ENCODE measurements around the gene CCR2.
"Not testable (repeated sequence)": the region's sequence is repeated elsewhere in the genome, so short reads cannot be mapped to it uniquely, and the experiment has no call there.

CCR2 gene

DNA sequence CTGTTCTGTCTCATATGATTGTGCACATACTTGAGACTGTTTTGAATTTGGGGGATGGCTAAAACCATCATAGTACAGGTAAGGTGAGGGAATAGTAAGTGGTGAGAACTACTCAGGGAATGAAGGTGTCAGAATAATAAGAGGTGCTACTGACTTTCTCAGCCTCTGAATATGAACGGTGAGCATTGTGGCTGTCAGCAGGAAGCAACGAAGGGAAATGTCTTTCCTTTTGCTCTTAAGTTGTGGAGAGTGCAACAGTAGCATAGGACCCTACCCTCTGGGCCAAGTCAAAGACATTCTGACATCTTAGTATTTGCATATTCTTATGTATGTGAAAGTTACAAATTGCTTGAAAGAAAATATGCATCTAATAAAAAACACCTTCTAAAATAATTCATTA lies 21.9 kb downstream of the CCR2 start:
- DNase-seq (ENCODE audit: low read depth in 2 of 2, low spot score in 1 of 2) = no peak

DNA sequence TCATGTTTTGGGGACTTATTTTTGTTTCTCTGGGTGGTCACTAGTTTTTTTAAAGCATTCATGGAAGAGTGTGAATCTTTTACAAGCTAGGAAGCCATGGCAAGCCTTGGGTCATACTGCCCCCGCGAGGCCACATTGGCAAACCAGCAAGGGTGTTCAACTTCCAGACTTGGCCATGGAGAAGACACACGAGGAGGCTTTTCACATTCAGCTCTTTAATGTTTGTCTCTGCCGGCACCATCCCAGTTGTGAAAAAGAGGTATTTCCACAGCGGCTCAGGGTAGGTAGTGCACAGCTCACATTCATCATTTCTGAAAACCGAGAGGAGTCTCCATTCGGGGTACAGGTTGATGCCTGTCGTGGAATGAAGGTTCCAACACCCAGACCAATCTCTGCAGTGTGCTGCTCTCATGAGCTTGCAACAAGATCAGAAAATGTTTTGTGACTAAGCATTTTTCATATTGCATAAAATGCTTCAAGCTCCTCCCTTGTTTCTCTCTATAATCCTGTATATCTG lies 24.6 kb downstream of the CCR2 start:
- peak; percentile 31 to 35 for DNase-seq (ENCODE audit: low read depth in 2 of 2, low spot score in 1 of 2)

- DNase-seq (ENCODE audit: low read depth in 2 of 2, low spot score in 1 of 2) = no peak
Measured at GRCh38 chr3:46380471-46381221, 26.7 kb downstream of the CCR2 start.

DNA sequence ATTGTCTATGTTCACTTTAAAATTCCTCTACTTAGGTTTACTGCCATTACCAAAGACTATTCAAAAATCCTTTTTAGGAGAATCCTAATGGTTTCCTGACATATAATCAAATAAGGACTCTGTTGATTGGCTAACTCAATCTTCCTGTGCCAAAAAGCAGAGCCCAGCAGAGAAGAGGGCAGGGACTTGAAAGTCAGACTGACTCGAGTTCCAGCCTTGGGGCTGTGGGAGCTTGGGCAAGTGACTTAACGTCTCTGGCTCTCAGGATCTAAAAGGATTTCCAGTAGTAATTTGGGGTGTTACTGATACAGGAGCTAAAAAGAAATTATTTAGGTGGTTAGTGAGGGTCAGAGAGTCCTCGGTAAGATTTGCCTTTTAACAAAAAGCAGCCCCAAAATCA lies 27.7 kb downstream of the CCR2 start:
- DNase-seq (ENCODE audit: low read depth in 2 of 2, low spot score in 1 of 2) = no peak

- DNase-seq (ENCODE audit: low read depth in 2 of 2, low spot score in 1 of 2) = no peak
Measured at GRCh38 chr3:46383211-46383950, 29.5 kb downstream of the CCR2 start.

DNA sequence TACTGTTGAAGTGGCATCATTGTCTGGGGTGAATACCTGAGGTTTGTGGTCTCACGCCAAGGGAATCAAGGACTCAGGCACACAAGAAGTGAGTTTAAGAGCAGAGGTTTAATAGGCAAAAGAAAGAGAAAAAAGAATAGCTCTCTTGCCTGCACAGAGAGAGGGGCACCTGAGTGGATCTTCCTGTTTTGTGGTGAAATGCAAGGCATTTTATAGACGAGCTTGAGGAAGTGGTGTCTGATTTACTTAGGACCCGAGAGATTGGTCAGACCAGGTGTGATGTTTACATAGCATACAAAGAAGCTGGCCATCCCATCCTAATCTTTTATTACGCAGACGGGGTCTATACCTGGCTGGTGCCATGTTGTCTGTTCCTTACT lies 30.0 kb downstream of the CCR2 start:
- DNase-seq (ENCODE audit: low read depth in 2 of 2, low spot score in 1 of 2) = no peak

GRCh38 chr3:46386205-46386604 lies 32.3 kb downstream of the CCR2 start:
- no peak for DNase-seq (ENCODE audit: low read depth in 2 of 2, low spot score in 1 of 2)

DNA sequence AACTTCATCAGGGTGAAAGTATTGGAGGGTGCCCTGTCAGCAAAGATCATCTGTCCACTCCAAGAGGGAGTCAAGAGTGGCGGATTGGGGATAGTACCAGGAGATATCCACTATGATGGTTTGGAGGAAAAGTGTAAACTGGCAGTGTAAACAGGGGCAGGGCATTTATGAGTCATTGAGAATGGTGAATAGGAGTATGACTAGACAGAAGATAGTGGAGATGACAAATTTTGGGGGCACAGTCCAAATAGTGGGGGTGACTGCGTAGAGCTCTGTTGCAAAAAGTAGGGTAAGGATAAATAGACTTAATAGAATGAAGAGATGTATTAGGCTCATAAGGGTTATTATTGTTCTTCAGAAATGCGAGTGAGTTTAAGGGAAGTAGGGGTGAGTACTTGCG lies 34.9 kb downstream of the CCR2 start:
- DNase-seq (ENCODE audit: low read depth in 2 of 2, low spot score in 1 of 2) = not testable (repeated sequence)

- no peak for DNase-seq (ENCODE audit: low read depth in 2 of 2, low spot score in 1 of 2)
Measured at GRCh38 chr3:46389306-46389705, 35.4 kb downstream of the CCR2 start.

DNA sequence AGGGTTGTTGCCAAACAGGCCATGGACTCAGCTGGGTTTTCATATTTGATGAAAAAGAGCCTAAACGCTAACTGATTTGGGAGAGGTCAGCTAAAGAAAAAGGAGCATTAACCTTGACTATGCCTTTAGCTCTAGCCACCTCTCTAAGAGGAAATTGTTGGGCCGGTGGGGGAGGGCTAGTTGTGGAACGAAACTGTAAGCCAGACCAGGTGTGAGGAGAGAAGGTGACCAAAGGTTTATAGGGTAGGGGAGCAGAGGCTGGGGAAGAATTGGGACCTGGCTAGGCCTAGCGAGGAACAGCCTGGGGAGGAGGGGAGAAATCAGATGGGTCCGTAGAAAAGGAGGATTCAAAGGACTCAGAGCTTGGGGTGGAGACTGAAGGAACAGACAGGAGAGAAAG lies 37.6 kb downstream of the CCR2 start:
- not testable (repeated sequence) for DNase-seq (ENCODE audit: low read depth in 2 of 2, low spot score in 1 of 2)

GRCh38 chr3:46393011-46393410 lies 39.1 kb downstream of the CCR2 start:
- DNase-seq (ENCODE audit: low read depth in 2 of 2, low spot score in 1 of 2) = no peak

DNA sequence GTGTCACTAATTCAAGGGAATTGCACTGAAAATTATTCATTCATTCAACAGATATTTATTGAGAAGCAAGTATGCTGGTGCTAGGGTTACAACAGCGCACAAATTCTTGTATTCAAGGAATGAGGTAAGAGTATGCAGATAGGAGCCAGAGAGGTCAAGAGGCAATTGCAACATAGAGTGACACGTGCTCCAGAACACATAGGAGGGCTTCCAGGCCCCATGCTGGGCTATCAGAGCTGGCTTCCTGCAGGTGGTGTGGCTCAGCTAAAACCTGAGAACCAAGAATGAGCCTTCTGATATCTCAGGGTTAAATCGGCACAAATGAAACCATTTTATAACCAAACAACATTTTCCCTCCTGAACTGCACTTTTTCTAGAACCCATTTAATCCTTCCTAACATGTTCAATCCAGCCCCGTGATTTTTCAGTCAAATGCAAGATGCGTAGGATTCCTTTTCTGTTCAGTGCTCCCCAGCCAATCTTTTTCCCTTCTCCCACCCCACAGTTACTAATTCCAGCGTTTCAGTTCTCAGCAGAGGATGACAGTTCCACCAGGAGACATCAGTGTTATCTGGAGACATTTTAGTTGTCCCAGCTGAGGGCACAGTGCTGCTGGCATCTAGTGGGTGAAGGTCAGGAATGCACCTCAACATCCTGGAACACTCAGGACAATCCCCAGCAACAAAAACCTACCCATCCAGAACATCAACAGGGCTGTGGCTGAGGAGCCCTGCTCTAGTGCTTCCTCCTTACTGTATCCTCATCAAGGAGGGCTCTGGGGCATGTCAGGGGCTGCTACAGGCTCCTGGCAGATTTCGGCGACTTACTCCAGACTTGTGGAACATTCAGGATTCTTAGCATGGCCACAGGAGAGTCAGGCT lies 39.9 kb downstream of the CCR2 start:
- DNase-seq (ENCODE audit: low read depth in 2 of 2, low spot score in 1 of 2) = no peak

DNA sequence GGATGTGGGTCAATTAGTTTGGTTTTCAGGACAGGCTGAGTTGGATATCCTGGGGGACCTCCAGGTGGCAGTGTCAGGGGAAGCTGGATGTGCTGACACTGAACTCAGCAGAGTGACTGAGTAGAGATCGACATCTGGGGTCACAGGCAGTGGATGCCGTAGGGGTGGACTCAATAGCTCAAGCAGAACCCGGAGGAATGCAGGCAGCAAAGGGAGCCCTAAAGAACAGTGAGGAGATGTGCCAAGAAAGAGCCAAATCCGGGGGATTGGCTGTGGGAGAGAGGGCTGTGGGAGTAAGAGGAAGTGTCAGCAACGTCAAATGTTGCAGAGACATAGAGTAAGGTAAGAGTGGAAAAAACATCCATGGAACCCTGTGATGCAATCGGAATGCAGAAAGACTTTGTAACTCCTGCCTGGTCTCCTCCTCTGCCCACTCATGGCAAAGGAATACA lies 41.3 kb downstream of the CCR2 start:
- DNase-seq (ENCODE audit: low read depth in 2 of 2, low spot score in 1 of 2) = no peak

DNA sequence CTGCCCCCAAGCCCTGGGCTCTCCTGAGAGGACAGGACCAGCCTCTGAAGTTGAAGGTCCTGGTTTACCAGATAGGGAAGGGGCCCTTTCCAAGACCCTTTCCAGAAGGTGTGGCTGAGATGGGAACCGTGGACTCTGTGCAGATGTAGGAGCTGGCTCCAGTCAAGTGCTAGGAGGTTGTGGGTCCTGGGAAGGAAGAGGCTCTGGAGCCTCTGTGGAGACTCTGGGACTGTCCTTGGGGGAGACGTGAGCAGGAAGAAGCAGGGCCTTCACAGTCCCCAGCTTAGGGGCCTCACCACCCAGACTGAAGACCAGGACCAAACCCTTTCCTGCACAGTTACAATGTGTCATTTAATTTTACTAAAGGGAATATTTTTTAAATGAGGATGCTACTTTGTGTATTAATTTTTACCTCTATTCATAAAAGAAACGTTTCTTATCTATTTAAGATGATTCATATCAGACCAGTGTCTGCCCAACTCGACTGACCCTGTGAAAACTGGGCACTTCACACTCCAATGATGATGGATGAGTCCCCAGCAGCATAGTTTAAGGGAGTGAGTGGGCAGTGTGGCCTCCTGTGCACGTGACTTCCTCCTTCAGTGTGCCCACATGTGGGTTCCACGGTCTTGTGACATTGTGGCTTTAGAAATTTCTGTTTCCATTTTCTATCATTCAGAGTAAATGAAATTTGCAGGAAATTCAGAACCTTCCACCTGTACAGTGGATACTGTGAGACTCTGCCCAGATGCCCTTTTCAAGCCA lies 42.0 kb downstream of the CCR2 start:
- no peak for DNase-seq (ENCODE audit: low read depth in 2 of 2, low spot score in 1 of 2)

- no peak for DNase-seq (ENCODE audit: low read depth in 2 of 2, low spot score in 1 of 2)
Measured at GRCh38 chr3:46397111-46397510, 43.2 kb downstream of the CCR2 start.

- DNase-seq (ENCODE audit: low read depth in 2 of 2, low spot score in 1 of 2) = no peak
Measured at GRCh38 chr3:46398186-46398955, 44.5 kb downstream of the CCR2 start.

DNA sequence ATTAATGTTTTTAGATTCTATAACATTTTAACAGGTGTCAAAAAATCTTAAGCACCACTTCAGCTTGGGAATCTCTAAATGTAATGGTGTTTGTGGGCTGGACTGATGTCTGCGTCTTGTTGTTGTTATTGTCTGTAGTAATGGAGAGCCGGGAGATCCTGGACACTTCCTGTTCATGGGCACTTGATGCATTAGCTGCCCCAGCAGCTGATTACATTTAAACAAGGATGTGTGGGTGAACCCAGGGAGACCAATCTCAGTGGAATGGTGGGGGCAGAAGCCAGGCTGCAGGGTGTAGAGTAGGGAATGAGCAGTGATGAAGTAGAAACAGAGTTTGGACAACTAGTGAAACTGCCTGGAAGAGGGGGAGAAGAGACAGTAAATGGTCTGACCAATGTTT lies 45.2 kb downstream of the CCR2 start:
- DNase-seq (ENCODE audit: low read depth in 2 of 2, low spot score in 1 of 2) = no peak

DNA sequence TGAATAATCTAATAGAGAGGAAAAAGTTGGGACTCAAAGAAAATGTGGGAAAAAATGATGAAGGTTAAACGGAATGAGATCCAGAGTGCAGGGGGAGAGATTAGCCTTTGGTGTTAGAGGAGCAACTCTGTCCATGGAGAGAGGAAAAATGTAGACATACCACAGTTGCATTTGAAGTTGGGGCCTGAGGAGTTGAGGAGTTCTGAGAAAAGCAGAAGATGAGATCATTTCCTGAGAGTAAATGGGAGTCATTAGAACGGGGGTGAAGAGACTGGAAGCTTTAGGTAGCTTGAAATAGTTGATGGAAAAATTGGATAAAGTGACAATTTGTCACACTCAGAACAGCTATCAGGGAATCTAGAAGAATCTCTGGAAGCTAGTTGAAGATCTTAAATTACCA lies 45.6 kb downstream of the CCR2 start:
- DNase-seq (ENCODE audit: low read depth in 2 of 2, low spot score in 1 of 2) = no peak

- DNase-seq (ENCODE audit: low read depth in 2 of 2, low spot score in 1 of 2) = no peak
Measured at GRCh38 chr3:46400000-46400734, 46.3 kb downstream of the CCR2 start.
